Tibial nerve (tissue), 4 donors: Measurements from ENCODE around the gene OR4E1. TPM values are rescaled to one million over a fixed set of nuclear protein-coding genes. Genes with fewer than 3 reads are reported as not detected.

Experiments
- DNase-seq, 2 donors: peaks; one replicate each; pipeline ENCODE4 v3.0.0-alpha.2; 2019; ENCODE audit warnings: low spot score in 2 of 2
- H3K27ac ChIP-seq, 4 donors: fragments of 200-600 bp; sonication (generic) in 3 of 4; one replicate each; pipeline ENCODE4 v1.5.1; 2017 to 2019; ENCODE audit warnings: mild to moderate bottlenecking in 1 of 4
- H3K27me3 ChIP-seq, 2 donors: fragments of 200-600 bp; sonication (generic) in 1 of 2; one replicate each; pipeline versions ENCODE4 v1.5.1 to v1.6.0; 2017 to 2019
- H3K36me3 ChIP-seq, 3 donors: fragments of 200-600 bp; sonication (generic); one replicate each; pipeline ENCODE4 v1.5.1; 2018 to 2019
- H3K4me1 ChIP-seq, 4 donors: fragments of 200-600 bp; sonication (generic) in 3 of 4; one replicate each; pipeline ENCODE4 v1.5.1; 2017 to 2019
- H3K4me3 ChIP-seq, 4 donors: fragments of 200-600 bp; sonication (generic) in 3 of 4; one replicate each; pipeline ENCODE4 v1.5.1; 2017 to 2019; ENCODE audit warnings: mild to moderate bottlenecking in 1 of 4, moderate library complexity in 1 of 4
- H3K9me3 ChIP-seq, 4 donors: fragments of 200-600 bp; sonication (generic) in 3 of 4; one replicate each; pipeline ENCODE4 v1.5.1; 2017 to 2019
- EP300 ChIP-seq, 2 donors: sonication (generic); formaldehyde crosslinking; IDR thresholded peaks; one replicate each; pipeline ENCODE4 v1.6.1; 2017; ENCODE audit warnings: antibody characterized with exemption in 2 of 2, mild to moderate bottlenecking in 1 of 2
- POLR2A ChIP-seq, 2 donors: fragments of 450-650 bp; IDR thresholded peaks; one replicate each; pipeline ENCODE4 v1.6.1; 2017; ENCODE audit warnings: antibody characterized with exemption in 2 of 2, mild to moderate bottlenecking in 2 of 2, moderate library complexity in 2 of 2
- WGBS, 2 donors: methylation state at CpG; one replicate each; pipeline ENCODE4 v1.1.5; 2018; 5-methylcytosine and 5-hydroxymethylcytosine counted together
- total RNA-seq, 4 donors: library from RNA; depleted of rRNA; stranded (reverse); fragments of >200 nt; gene quantifications; one replicate each; pipeline ENCODE4 v1.1.0, GENCODE V29; 2016
- TF ChIP-seq, protein P1 (sequence below), 5 experiments: fragments of 200-600 bp in 3 of 5; fragments of 450-650 bp in 2 of 5; sonication (generic) in 3 of 5; IDR thresholded peaks; one replicate each; pipeline ENCODE4 v1.5.1; 2016 to 2019; ENCODE audit warnings: antibody characterized with exemption in 5 of 5, mild to moderate bottlenecking in 3 of 5, moderate library complexity in 2 of 5

Gene OR4E1, protein sequence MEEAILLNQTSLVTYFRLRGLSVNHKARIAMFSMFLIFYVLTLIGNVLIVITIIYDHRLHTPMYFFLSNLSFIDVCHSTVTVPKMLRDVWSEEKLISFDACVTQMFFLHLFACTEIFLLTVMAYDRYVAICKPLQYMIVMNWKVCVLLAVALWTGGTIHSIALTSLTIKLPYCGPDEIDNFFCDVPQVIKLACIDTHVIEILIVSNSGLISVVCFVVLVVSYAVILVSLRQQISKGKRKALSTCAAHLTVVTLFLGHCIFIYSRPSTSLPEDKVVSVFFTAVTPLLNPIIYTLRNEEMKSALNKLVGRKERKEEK
- total RNA-seq, result not detected

DNA sequence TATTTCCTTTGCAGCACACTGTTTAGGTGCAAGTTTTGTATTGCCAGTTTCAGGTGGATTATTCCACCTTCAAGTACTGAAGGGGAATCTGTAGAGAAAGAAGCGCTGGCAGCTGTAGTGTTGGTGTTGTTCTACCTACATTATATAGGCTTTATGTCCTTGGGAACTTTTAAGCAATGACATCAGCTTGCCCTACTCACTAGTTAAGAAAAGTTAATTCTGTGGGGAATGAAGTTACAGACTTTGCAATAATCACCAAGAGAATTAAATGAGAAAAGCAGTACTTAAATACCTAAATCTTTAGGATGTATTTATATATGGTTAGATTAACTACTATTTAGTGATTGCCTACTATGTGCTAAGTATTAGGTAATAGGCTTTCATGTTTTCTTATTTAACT, at the start of gene OR4E1:
Gene OR4E1, minus strand, starts transcription at position 101 of the 400 bp plus-strand sequence. CDS start 2,883 bp downstream, outside the sequence.
- DNase-seq, result no peak
- H3K36me3 ChIP-seq, result no peaks in the 10 kb centered on the region
- no peaks in the 10 kb centered on the region for H3K27me3 ChIP-seq
- peaks cover 0 to 13% (median 0%) of the 10 kb centered on the region in 4 donors for H3K9me3 ChIP-seq
- H3K27ac ChIP-seq, result no peak within 1 kb of the TSS
- TF ChIP-seq, protein P1, sequence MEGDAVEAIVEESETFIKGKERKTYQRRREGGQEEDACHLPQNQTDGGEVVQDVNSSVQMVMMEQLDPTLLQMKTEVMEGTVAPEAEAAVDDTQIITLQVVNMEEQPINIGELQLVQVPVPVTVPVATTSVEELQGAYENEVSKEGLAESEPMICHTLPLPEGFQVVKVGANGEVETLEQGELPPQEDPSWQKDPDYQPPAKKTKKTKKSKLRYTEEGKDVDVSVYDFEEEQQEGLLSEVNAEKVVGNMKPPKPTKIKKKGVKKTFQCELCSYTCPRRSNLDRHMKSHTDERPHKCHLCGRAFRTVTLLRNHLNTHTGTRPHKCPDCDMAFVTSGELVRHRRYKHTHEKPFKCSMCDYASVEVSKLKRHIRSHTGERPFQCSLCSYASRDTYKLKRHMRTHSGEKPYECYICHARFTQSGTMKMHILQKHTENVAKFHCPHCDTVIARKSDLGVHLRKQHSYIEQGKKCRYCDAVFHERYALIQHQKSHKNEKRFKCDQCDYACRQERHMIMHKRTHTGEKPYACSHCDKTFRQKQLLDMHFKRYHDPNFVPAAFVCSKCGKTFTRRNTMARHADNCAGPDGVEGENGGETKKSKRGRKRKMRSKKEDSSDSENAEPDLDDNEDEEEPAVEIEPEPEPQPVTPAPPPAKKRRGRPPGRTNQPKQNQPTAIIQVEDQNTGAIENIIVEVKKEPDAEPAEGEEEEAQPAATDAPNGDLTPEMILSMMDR (IDR thresholded peaks at IDR 0.05), result no peak
- TF ChIP-seq POLR2A (IDR thresholded peaks at IDR 0.05) (no peak), EP300 (IDR thresholded peaks at IDR 0.05) (no peak)
- no peaks in the 10 kb centered on the region for H3K4me1 ChIP-seq
- 91 to 96% methylated on average over 1 of the region's 1 CpG for WGBS, 2 donors
- H3K4me3 ChIP-seq, result no peak within 1 kb of the TSS

DNA sequence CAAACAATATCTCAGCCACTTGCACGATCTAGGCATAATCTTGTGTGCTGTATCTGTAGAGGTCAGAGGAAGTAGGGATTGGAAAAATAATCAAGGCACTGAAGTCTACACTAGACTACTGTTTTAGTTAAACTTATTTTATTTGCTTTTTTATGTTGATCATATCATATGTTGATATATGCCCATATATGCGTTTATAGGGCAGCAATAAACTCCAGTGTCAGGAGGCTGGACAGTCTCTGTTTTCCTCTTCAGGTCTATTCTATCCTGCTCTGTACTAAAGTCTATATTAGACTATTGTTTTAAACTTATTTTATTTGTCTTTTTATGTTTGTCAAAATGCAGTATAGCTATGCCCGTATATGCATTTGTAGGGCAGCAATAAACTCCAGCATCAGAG, 47.9 kb upstream of the OR4E1 start:
- no peak for TF ChIP-seq POLR2A (IDR thresholded peaks at IDR 0.05)
- TF ChIP-seq, protein P1 (IDR thresholded peaks at IDR 0.05), result no peak
- H3K9me3 ChIP-seq, result no peaks in the 10 kb centered on the region
- no peak overlapping the region for H3K4me3 ChIP-seq
- H3K4me1 ChIP-seq, result no peaks in the 10 kb centered on the region
- H3K27ac ChIP-seq, result no peak overlapping the region
- no peak for DNase-seq
- no peaks in the 10 kb centered on the region for H3K36me3 ChIP-seq
- H3K27me3 ChIP-seq, result no peaks in the 10 kb centered on the region
- WGBS, 2 donors, result 80 to 84% methylated on average over 3 of the region's 3 CpGs

DNA sequence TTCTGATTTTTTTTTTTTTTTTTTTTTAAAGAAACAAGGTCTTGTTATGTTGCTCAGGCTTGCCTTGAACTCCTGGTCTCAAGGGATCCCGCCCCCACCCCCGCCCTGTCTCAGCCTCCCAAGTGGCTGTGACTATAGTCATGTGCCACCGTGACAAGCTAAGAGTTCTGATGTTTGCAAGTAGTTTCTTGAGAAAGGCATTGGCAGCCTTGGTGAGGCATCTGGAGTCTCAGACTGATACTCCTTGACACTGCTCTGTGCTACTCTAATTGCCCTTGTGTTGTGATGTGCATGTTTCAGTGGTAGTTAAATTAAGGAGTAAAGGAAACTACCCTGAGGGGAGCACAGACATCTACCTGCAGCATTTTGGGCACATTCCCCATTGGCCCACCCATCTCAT, 46.2 kb upstream of the OR4E1 start:
- no peak for TF ChIP-seq POLR2A (IDR thresholded peaks at IDR 0.05)
- whole genome bisulfite sequencing, 2 donors, result 71 to 79% methylated on average over 3 of the region's 3 CpGs
- H3K27ac ChIP-seq, result no peak overlapping the region
- no peaks in the 10 kb centered on the region for H3K9me3 ChIP-seq
- no peaks in the 10 kb centered on the region for H3K36me3 ChIP-seq
- DNase-seq, result no peak
- no peaks in the 10 kb centered on the region for H3K27me3 ChIP-seq
- H3K4me3 ChIP-seq, result no peak overlapping the region
- no peaks in the 10 kb centered on the region for H3K4me1 ChIP-seq

DNA sequence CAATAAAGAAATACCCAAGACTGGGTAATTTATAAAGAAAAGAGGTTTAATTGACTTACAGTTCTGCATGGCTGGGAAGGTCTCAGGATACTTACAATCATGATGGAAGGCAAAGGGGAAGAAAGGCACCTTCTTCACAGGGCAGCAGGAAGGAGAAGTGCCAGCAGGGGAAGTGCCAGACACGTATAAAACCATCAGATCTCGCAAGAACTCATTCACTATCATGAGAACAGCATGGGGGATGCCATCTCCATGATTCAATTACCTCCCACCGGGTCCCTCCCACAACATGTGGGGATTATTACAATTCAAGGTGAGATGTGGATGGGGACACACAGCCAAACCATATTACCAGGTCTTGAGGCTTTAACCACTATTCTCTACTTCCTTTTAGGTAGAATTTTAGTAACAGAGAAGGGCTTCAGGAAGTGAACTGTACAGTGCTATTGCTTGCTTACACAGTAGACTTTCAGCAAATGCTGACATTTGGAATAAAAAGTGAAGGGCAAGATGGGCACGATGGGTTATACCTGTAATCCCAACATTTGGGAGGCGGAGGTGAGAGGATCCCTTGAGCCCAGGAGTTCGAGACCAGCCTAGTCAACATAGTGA, 40.8 kb upstream of the OR4E1 start:
- no peak for TF ChIP-seq EP300 (IDR thresholded peaks at IDR 0.05)
- TF ChIP-seq POLR2A (IDR thresholded peaks at IDR 0.05), result no peak
- TF ChIP-seq, protein P1 (IDR thresholded peaks at IDR 0.05), result no peak
- WGBS, 2 donors, result 70 to 81% methylated on average over 6 of the region's 6 CpGs

DNA sequence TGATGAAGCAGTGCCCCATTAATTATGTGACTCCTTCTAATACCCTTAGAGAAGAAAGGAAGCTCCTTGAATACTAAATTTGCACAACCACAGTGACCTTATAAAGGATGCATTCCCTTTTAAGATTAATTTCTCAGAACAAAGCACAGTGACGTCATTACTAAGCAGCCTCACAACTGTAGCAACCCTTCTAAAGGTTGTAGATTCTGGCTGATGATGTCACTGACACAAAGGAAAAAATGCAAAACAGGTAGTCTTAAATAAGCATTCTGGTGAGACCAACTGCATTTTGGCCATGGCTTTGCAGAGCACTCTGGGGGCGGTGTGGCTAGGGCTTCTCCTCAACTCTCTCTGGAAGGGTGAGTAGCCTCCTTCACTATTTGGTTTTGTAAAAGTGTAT, 38.4 kb upstream of the OR4E1 start:
- Histone ChIP-seq H3K36me3 (no peaks in the 10 kb centered on the region), H3K9me3 (peaks cover 0 to 5% (median 0%) of the 10 kb centered on the region in 4 donors), H3K4me3 (no peak overlapping the region), H3K27me3 (no peaks in the 10 kb centered on the region), H3K27ac (no peak overlapping the region), H3K4me1 (no peaks in the 10 kb centered on the region)
- DNase-seq, result no peak
- WGBS, 2 donors, result 62 to 73% methylated on average over 2 of the region's 2 CpGs
- TF ChIP-seq, protein P1 (IDR thresholded peaks at IDR 0.05), result no peak
- TF ChIP-seq EP300 (IDR thresholded peaks at IDR 0.05) (no peak), POLR2A (IDR thresholded peaks at IDR 0.05) (no peak)

More for the DNA sequence above, 40.8 kb upstream of the OR4E1 start:
- Histone ChIP-seq H3K36me3 (no peaks in the 10 kb centered on the region), H3K27me3 (no peaks in the 10 kb centered on the region), H3K4me3 (no peak overlapping the region), H3K4me1 (no peaks in the 10 kb centered on the region), H3K9me3 (no peaks in the 10 kb centered on the region), H3K27ac (no peak overlapping the region)
- no peak for DNase-seq
